Nephron progenitor cell (in vitro differentiated cells): Measurements from ENCODE around the gene CDK11A.
A peak's percentile ranks its signal among the peaks of the same experiment; 100 is the strongest.
"Not testable (repeated sequence)": the region's sequence is repeated elsewhere in the genome, so short reads cannot be mapped to it uniquely, and the experiment has no call there.

Experiments
- DNase-seq: peaks from one replicate; pipeline ENCODE4 v3.0.0; 2021
- H3K27ac Mint-ChIP-seq: 2 replicates; pipeline ENCODE4 v1.8.0; 2021; ENCODE audit warnings: mild to moderate bottlenecking, moderate library complexity, mixed read lengths
- H3K27me3 Mint-ChIP-seq: 2 replicates; pipeline ENCODE4 v1.8.0; 2021; ENCODE audit warnings: mild to moderate bottlenecking, low read depth, mixed read lengths; ENCODE audit not compliant: poor library complexity
- H3K36me3 Mint-ChIP-seq: 2 replicates; pipeline ENCODE4 v1.8.0; 2021; ENCODE audit warnings: low read depth, mixed read lengths
- H3K4me1 Mint-ChIP-seq: 2 replicates; pipeline ENCODE4 v1.8.0; 2021; ENCODE audit warnings: mixed read lengths
- H3K4me3 Mint-ChIP-seq: 2 replicates; pipeline ENCODE4 v1.8.0; 2021; ENCODE audit warnings: mild to moderate bottlenecking, moderate library complexity, mixed read lengths
- H3K9me3 Mint-ChIP-seq: 2 replicates; pipeline ENCODE4 v1.8.0; 2021; ENCODE audit warnings: mild to moderate bottlenecking, moderate library complexity, mixed read lengths
- CTCF ChIP-seq: fragments of 200-600 bp; sonication (generic); IDR thresholded peaks from 2 replicates; pipeline ENCODE4 v1.5.0; 2021; ENCODE audit warnings: antibody characterized with exemption

CDK11A gene

GRCh38 chr1:1732381-1732780 lies 8.2 kb upstream of the CDK11A start:
- peaks cover 32% of the 10 kb centered on the region for H3K36me3 Mint-ChIP-seq
- no peak overlapping the region for H3K27ac Mint-ChIP-seq
- H3K9me3 Mint-ChIP-seq, result no peaks in the 10 kb centered on the region
- H3K27me3 Mint-ChIP-seq, result no peaks in the 10 kb centered on the region
- TF ChIP-seq CTCF, result no peak
- no peaks in the 10 kb centered on the region for H3K4me1 Mint-ChIP-seq
- H3K4me3 Mint-ChIP-seq, result no peak overlapping the region
- DNase-seq, result no peak

- Mint-ChIP-seq H3K4me3 (no peak overlapping the region), H3K9me3 (no peaks in the 10 kb centered on the region), H3K4me1 (no peaks in the 10 kb centered on the region), H3K36me3 (peaks cover 39% of the 10 kb centered on the region), H3K27ac (no peak overlapping the region), H3K27me3 (no peaks in the 10 kb centered on the region)
- DNase-seq, result no peak
- TF ChIP-seq CTCF, result no peak
Observed at GRCh38 chr1:1730870-1731269, 6.7 kb upstream of the CDK11A start.

- H3K4me3 Mint-ChIP-seq, H3K27ac Mint-ChIP-seq, H3K4me1 Mint-ChIP-seq, H3K9me3 Mint-ChIP-seq, H3K27me3 Mint-ChIP-seq, DNase-seq: not testable (repeated sequence)
- peaks cover 33% of the 10 kb centered on the region for H3K36me3 Mint-ChIP-seq
Observed at GRCh38 chr1:1730230-1730629, 6.1 kb upstream of the CDK11A start.

GRCh38 chr1:1729116-1729816 lies 5.1 kb upstream of the CDK11A start:
- not testable (repeated sequence) for H3K27me3 Mint-ChIP-seq, H3K9me3 Mint-ChIP-seq, H3K27ac Mint-ChIP-seq, H3K4me1 Mint-ChIP-seq, H3K4me3 Mint-ChIP-seq, DNase-seq
- H3K36me3 Mint-ChIP-seq, result peaks cover 27% of the 10 kb centered on the region

DNA sequence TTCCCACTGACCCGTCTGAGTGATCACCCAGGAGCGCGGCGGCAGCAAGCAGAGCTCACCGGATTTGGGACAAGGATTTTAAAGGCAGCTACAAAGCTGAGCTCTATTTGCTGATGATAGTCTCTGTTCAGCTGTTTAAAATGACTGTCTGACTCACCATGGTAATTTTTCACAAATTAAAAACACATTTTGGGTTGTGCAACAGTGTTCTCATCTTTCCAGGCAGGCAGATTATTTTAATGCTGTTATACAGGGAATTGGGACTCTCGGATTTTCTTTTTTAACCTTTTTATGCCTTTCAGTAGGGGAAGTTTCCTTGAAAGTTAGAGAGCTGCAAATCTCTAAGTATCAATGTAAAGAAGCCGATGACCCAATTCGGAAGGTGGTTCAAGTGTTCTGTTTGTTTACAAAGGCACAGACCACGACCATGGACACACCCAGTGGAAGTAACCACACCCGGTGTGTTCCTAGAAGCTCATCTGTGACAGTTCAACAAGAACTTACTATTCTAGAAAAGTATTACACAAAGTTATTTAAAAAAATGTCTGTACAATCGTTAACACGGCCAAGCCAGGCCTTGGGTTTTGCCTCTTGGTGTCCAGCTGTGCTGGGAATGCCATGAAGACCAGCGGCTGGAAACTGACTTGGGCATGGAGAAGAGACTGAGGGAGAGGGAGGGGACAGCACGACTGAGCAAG lies 4.3 kb upstream of the CDK11A start:
- not testable (repeated sequence) for H3K27ac Mint-ChIP-seq

GRCh38 chr1:1727131-1727651 lies 3.0 kb upstream of the CDK11A start:
- not testable (repeated sequence) for H3K4me3 Mint-ChIP-seq, H3K27ac Mint-ChIP-seq, H3K9me3 Mint-ChIP-seq, DNase-seq, H3K27me3 Mint-ChIP-seq, H3K4me1 Mint-ChIP-seq
- H3K36me3 Mint-ChIP-seq, result peaks cover 16% of the 10 kb centered on the region

More for the DNA sequence above, 4.3 kb upstream of the CDK11A start:
- H3K4me3 Mint-ChIP-seq, H3K27me3 Mint-ChIP-seq, DNase-seq, H3K4me1 Mint-ChIP-seq, H3K9me3 Mint-ChIP-seq: not testable (repeated sequence)
- peaks cover 22% of the 10 kb centered on the region for H3K36me3 Mint-ChIP-seq

DNA sequence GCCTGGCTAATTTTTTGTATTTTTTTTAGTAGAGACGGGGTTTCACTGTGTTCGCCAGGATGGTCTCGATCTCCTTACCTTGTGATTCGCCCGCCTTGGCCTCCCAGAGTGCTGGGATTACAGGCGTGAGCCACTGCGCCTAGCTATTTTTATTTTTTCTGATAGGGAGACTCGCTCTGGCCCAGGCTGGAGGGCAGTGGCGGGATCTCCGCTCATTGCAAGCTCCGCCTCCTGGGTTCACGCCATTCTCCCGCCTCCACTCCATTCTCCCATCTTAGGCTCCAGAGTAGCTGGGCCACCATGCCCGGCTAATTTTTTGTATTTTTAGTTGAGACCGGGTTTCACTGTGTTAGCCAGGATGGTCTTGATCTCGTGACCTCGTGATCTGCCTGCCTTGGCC lies 1.9 kb upstream of the CDK11A start:
- not testable (repeated sequence) for DNase-seq, H3K27me3 Mint-ChIP-seq, H3K9me3 Mint-ChIP-seq, H3K4me1 Mint-ChIP-seq
- peak overlapping the region; percentile 49 for H3K4me3 Mint-ChIP-seq
- H3K36me3 Mint-ChIP-seq, result peaks cover 16% of the 10 kb centered on the region
- H3K27ac Mint-ChIP-seq, result peak overlapping the region; percentile 79

- Mint-ChIP-seq H3K36me3 (peaks cover 23% of the 10 kb centered on the region), H3K9me3 (no peaks in the 10 kb centered on the region), H3K4me3 (no peak overlapping the region), H3K27ac (no peak overlapping the region), H3K4me1 (peaks cover 4% of the 10 kb centered on the region), H3K27me3 (no peaks in the 10 kb centered on the region)
- no peak for TF ChIP-seq CTCF
- DNase-seq, result no peak
Observed at GRCh38 chr1:1721201-1721600, 3.0 kb downstream of the CDK11A start.

DNA sequence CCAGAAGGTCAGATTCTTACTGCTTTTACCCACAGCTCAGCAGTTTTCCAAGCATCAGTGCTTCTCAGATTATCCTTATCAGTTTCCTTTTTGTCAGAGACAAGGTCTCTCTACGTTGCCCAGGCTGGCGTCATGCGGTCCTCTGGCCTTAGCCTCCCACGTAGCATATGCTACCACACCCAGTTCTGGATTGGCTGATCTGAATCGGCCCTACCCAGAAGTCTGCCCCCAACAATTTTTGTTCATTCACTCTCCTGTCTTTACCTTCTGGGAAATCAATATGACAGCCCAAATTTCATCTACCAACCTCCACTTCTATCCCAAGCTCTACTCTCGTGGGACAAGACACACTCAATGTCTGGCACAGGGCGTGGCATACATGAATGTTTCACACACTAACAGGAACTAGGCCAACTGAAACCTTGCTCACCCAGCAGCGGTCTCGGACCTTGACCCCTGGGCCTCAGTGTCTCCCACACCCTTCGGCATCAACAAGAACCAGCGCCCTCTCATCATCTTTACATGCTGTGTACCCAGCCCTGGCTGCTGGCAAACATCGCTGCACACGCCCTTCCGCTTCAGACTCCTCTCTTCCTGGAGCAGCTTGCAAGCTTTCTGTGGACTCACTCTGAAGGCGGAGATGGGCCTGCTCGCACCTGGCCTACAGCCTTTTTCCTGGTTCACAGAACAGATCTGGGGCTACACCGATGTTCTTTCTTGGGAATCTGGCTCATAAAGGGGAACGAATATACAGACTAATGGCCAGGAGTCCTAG lies 8.9 kb downstream of the CDK11A start:
- H3K36me3 Mint-ChIP-seq, result peaks cover 31% of the 10 kb centered on the region
- not testable (repeated sequence) for H3K4me3 Mint-ChIP-seq, H3K27me3 Mint-ChIP-seq, DNase-seq, H3K4me1 Mint-ChIP-seq, H3K27ac Mint-ChIP-seq, H3K9me3 Mint-ChIP-seq

DNA sequence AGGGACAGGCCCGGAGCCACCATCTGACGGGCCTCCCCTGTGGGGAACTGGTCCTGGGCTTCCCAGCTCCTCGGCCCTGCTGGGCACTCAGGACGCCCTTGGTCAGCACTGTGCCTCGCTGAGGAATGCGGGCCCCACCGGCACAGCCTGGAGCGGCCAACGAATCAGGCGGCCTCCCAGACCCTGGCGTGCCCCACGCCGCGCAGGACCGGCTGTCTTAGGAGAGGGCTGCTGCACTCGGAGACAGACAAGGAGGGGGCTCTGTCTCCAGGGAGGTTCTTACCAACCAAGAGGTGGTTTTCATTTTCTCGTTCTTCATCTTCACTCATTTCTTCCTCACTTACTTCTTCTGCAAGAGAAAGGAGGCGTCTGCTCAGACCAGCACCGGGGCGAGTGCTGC lies 16.3 kb downstream of the CDK11A start:
- not testable (repeated sequence) for H3K36me3 Mint-ChIP-seq, DNase-seq, H3K4me3 Mint-ChIP-seq, H3K9me3 Mint-ChIP-seq, H3K4me1 Mint-ChIP-seq, H3K27me3 Mint-ChIP-seq, H3K27ac Mint-ChIP-seq

DNA sequence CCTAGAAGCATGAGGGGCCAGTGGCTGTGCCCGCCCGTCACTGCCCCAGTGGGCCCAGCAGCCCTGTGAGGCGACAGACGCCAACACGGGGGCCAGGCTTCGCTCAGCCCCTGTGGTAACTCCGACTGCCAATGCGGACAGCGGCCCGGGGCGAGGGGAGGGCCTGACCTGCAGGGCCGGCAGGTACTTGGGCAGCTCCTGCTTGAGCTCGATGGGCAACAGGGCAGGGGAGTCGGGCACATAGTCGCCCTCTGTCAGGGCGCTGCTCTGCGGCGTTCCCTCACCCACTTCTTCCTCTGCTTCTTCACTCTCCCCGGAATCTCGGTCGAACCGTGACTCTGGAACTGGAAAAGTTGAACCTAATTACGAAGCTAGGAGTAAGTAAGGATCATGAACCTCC lies 16.9 kb downstream of the CDK11A start:
- not testable (repeated sequence) for H3K9me3 Mint-ChIP-seq, DNase-seq, H3K27me3 Mint-ChIP-seq, H3K36me3 Mint-ChIP-seq, H3K4me1 Mint-ChIP-seq, H3K27ac Mint-ChIP-seq, H3K4me3 Mint-ChIP-seq
